Dermis microvascular lymphatic vessel endothelial cell (primary cell): Measurements from ENCODE around the gene HTR2B. TPM values are rescaled to one million over a fixed set of nuclear protein-coding genes. Genes with fewer than 3 reads are reported as not detected.
A peak's percentile ranks its signal among the peaks of the same experiment; 100 is the strongest.
"Not testable (repeated sequence)": the region's sequence is repeated elsewhere in the genome, so short reads cannot be mapped to it uniquely, and the experiment has no call there.

Experiments
- DNase-seq, 2 donors: peaks; one replicate each; pipeline versions ENCODE4 v3.0.0 to v3.0.0-alpha.2; 2010; ENCODE audit warnings: low read depth in 2 of 2
- total RNA-seq: library from RNA; depleted of rRNA; stranded (reverse); fragments of >200 nt; gene quantifications from 2 replicates; pipeline ENCODE4 v1.2.1, GENCODE V29; 2014

The HTR2B gene
- total RNA-seq, 1 donor from 2014 or later = 0.64 TPM

- no peak for DNase-seq
These were observed 8.7 kb upstream of the HTR2B start for GRCh38 chr2:231133365-231134099.

DNA sequence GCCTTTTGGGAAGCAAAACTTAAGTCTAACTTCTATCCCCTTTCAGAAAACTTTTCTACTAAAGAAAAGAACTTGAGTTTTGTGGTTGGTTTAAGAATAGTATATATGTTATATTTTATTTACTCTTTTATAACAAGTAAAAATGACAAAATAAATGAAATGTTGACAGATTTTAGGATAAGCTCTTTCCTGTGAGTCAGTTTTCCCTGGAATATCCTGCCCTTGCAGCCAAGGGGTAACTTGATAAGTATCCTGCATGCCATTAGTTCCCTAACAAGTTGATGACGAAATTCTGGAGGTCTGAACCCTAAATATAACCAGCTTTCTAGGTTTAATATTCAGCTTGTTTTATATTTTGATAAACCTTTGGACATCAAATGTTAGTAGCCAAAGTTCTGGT is 7.3 kb upstream of the HTR2B start:
- DNase-seq = peak; percentile 62 to 84

- DNase-seq = no peak
These were observed 5.7 kb upstream of the HTR2B start for GRCh38 chr2:231130336-231131056.

- no peak for DNase-seq
These were observed 4.4 kb upstream of the HTR2B start for GRCh38 chr2:231129216-231129615.

GRCh38 chr2:231128541-231128940 is 3.7 kb upstream of the HTR2B start:
- no peak for DNase-seq

GRCh38 chr2:231127936-231128335 is 3.1 kb upstream of the HTR2B start:
- DNase-seq = no peak

- no peak for DNase-seq
These were observed 2.6 kb upstream of the HTR2B start for GRCh38 chr2:231127480-231127879.

DNA sequence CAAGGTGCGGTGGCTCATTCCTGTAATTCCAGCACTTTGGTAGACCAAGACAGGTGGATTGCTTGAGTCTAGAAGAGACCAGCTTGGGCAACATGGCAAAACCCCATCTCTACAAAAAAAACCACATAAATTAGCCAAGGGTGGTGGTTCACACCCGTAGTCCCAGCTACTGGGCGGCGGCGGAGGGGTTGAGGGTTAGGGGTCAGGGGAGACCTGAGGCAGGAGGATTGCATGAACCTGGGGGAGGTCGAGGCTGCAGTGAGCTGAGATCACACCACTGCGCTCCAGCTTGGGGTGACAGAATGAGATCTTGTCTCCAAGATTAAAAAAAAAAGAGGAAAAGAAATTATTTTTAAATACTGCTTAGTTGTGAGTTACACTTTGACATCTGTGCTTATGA is 1.3 kb upstream of the HTR2B start:
- DNase-seq = no peak

GRCh38 chr2:231123362-231123898 is 1.4 kb downstream of the HTR2B start:
- peak; percentile 24 to 75 for DNase-seq

- DNase-seq = no peak
These were observed 6.3 kb downstream of the HTR2B start for GRCh38 chr2:231118614-231118942.

DNA sequence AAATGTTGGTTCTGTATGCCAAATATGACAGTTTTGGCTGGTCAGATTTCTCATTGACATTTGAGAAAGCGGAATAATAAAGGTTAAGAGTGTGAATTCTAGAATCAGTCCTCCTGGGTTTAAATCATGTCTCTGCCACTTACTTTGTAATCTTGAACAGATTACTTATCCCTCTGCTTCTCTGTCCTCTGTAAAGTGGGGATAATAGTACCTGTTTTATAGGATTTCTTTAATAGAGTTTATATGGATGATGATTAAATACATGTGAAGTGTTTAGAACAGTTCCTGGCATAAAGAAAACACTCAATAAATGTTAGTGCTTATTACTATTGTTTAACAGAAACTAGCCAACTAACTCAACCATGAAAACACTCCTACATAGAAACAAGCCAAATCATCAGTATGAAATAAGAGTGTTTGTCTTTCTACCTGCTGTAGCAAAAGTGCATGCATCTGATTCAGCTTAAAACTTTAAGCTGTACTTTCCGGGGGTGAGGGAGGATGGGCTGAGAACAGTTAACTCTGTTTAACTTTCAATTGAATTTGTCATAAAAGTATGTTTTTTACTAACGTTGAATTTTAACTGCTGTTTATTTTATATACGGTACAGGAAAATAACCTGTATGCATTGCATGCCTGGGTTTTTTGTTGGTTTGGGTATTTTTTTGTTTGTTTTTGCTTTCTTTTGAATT is 6.8 kb downstream of the HTR2B start:
- DNase-seq = no peak

GRCh38 chr2:231117148-231117547 is 7.7 kb downstream of the HTR2B start:
- DNase-seq = no peak

GRCh38 chr2:231115651-231116050 is 9.2 kb downstream of the HTR2B start:
- no peak for DNase-seq

DNA sequence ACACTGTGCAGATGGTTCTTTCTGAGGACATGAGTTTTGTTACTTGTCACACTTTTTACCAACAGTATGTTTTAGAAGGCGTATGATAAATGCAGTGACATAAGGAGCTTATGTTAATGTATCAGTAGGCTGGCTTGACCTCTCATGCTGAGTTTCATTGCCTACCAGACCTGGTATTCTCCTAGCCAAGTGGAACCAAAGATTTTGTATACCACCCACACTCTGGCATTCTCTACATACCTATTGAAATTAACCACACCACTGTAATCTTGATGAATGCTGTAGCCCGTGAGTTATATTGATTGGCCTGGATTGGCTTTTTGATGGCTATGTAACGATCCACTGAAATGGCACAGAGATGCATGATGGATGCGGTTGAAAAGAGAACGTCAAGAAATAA is 11.4 kb downstream of the HTR2B start:
- no peak for DNase-seq

DNA sequence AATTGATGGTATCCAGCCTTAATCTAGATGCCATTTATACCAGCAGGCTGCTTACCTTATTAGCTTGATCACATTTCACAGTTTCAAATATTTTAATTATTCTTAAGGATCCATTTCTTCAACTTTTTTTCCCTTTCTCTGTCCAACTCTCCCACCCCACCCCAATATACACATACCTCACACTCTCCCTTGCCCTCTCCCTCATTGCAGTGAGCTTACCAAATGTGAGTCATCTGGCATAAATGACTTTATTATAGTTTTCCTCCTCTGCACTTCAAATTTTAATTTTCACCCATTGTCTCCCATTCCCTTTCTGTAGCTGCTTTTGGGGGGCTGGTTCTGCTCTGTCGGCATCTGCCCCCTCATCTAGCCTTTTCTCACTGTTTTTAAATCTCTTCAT is 12.9 kb downstream of the HTR2B start:
- DNase-seq = no peak

GRCh38 chr2:231110551-231110950 is 14.3 kb downstream of the HTR2B start:
- DNase-seq = peak; percentile 81 to 85

- DNase-seq = peak; percentile 59 to 71
These were observed 20.6 kb downstream of the HTR2B start for GRCh38 chr2:231104115-231104713.

GRCh38 chr2:231102772-231103171 is 22.1 kb downstream of the HTR2B start:
- DNase-seq = no peak

DNA sequence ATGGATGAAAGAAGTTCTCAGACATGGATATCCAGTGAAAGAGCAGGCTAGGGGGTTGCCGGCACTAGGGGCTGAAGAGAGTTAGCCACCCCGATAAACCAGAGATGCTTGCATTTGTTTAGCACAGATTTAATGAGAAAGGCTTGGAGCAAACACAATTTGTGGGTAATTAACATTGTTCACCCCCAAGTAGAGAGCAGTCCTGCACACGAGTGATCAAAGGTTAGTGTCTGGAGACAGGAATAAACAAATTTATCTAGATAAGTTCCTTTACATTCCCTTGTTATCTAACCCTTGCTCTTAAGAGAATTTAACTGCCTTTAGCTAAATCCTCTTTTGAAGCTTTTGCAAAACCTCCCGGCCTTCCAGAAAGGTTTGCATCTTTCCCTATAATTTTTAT is 23.9 kb downstream of the HTR2B start:
- no peak for DNase-seq

- not testable (repeated sequence) for DNase-seq
These were observed 24.5 kb downstream of the HTR2B start for GRCh38 chr2:231100321-231100720.

GRCh38 chr2:231099918-231100317 is 24.9 kb downstream of the HTR2B start:
- peak in 1 of 2 donors; percentile 2 for DNase-seq
